Measurements from ENCODE around the gene LRRC1.

DNA sequence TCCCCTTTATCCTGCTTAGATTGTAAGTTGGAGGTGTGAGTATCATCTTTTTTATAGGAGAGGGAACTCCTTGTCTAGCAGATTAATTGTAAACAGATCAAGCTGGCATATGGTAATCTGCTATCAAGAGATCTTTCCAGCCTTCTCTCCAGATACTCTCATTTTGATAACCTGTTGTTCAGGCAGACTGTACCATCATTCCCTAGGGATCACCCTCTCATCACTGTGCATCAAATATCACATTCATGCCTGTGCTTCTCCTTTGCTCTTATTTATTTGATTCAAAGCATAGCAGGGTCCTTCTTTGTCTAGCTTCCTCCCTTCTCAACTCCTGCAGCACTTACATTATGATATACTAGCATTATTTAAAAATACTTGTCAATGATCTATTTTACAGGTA is 73.8 kb downstream of the LRRC1 start:
- no peak for TF ChIP-seq POLR2A (IDR thresholded peaks at IDR 0.05; ENCODE audit: low read depth, low read length)
- no peak for TF ChIP-seq MYC (IDR thresholded peaks at IDR 0.05; ENCODE audit: low read depth, low read length)
- TF ChIP-seq, protein P1, sequence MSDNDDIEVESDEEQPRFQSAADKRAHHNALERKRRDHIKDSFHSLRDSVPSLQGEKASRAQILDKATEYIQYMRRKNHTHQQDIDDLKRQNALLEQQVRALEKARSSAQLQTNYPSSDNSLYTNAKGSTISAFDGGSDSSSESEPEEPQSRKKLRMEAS (IDR thresholded peaks at IDR 0.05; ENCODE audit: insufficient read depth, insufficient read length): no peak
- no peak for TF ChIP-seq EZH2 (IDR thresholded peaks at IDR 0.05; ENCODE audit: borderline replicate concordance, low read depth, low read length, severe bottlenecking)
- TF ChIP-seq, protein P2, sequence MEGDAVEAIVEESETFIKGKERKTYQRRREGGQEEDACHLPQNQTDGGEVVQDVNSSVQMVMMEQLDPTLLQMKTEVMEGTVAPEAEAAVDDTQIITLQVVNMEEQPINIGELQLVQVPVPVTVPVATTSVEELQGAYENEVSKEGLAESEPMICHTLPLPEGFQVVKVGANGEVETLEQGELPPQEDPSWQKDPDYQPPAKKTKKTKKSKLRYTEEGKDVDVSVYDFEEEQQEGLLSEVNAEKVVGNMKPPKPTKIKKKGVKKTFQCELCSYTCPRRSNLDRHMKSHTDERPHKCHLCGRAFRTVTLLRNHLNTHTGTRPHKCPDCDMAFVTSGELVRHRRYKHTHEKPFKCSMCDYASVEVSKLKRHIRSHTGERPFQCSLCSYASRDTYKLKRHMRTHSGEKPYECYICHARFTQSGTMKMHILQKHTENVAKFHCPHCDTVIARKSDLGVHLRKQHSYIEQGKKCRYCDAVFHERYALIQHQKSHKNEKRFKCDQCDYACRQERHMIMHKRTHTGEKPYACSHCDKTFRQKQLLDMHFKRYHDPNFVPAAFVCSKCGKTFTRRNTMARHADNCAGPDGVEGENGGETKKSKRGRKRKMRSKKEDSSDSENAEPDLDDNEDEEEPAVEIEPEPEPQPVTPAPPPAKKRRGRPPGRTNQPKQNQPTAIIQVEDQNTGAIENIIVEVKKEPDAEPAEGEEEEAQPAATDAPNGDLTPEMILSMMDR (IDR thresholded peaks at IDR 0.05; ENCODE audit: extremely low read depth in 1 of 2, insufficient read depth in 1 of 2, low read depth in 1 of 2, low read length in 2 of 2): no peak
